Renal cortical epithelial cell (primary cell): ENCODE results near the gene ANKRD61. TPM values are rescaled to one million over a fixed set of nuclear protein-coding genes. Genes with fewer than 3 reads are reported as not detected.
"Not testable (repeated sequence)": the region's sequence is repeated elsewhere in the genome, so short reads cannot be mapped to it uniquely, and the experiment has no call there.

ENCODE experiments used
- DNase-seq: peaks from one replicate; pipeline ENCODE4 v3.0.0-alpha.2; 2011; ENCODE audit warnings: low read depth
- total RNA-seq: library from RNA; depleted of rRNA; stranded (reverse); fragments of >200 nt; gene quantifications from 2 replicates; pipeline ENCODE4 v1.2.3, GENCODE V29; 2014

Gene ANKRD61
- total RNA-seq: 0.15 TPM in 1 of 2 replicates, not detected in the other

DNA sequence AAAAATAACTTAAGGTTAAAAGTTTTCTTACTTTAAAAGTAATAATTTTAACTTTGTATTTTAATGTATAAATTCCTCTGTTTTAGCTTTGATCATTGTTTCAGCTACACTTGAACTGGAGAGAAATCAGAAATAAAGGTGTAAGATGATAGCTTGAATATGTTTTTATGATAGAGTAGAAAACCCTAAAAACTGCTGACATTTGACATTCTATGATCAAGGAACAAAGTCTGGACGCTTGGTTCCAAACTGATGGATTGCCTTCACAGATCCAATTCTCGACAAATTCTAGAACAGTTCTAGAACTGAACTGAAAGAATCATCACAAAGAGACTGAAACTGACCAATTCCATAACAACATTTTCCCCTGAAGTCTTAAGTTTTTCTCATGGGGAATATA, at the start of gene ANKRD61:
ANKRD61 (plus strand) TSS at position 389 of the 400 bp plus-strand sequence; CDS start at position 389, 0 bp downstream.
- DNase-seq: no peak

DNA sequence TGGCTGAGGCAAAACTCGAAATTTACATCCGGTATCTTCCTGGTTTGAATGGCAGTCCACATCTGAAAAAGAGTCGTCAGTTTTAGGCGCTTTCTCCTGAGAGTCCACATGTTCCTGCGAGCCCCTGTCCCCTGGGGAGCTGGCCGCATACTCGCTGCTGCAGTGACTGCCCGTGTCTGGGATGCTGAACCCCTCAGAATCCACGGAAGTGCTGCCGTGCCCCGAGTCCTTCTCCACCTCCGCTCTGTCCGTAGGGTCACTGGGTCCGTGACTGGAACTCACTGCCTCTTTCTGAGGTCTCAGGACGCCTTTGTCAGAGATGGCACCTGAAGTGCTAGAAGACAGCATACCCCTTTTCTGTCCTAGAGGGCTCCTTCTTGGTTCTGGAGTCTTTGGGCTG, 44.1 kb upstream of the ANKRD61 start:
- DNase-seq: not testable (repeated sequence)

DNA sequence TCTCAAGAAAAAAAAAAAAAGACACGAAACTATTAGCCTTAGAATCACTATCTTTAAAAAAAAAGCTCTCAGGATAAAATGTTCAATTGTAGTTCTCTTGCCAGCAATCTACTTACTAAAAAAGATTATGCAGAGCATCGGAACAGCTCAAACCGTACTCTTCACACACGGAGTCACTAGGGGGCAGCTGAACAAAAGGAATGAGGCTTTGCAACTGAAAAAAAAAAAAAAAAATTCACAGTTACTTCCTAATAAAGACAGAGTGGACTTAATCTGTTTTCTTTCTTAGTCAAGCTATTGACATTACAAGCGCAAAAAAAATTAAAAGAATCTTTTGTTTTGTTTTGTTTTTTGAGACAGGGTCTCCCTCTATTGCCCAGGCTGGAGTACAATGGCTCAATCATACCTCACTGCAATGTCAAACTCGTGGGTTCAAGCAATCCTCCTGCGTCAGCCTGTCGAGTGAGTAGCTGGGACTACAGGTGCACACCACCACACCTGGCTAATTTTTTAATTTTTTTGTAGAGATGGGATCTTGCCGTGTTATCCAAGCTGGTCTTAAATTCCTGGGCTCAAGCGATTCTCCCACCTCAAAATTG, 33.9 kb upstream of the ANKRD61 start:
- peak; percentile 53 for DNase-seq

- peak; percentile 66 for DNase-seq
Measured at GRCh38 chr7:6007386-6007785, 23.8 kb upstream of the ANKRD61 start.

- peak; percentile 9 for DNase-seq
Measured at GRCh38 chr7:6007835-6008590, 23.2 kb upstream of the ANKRD61 start.

DNA sequence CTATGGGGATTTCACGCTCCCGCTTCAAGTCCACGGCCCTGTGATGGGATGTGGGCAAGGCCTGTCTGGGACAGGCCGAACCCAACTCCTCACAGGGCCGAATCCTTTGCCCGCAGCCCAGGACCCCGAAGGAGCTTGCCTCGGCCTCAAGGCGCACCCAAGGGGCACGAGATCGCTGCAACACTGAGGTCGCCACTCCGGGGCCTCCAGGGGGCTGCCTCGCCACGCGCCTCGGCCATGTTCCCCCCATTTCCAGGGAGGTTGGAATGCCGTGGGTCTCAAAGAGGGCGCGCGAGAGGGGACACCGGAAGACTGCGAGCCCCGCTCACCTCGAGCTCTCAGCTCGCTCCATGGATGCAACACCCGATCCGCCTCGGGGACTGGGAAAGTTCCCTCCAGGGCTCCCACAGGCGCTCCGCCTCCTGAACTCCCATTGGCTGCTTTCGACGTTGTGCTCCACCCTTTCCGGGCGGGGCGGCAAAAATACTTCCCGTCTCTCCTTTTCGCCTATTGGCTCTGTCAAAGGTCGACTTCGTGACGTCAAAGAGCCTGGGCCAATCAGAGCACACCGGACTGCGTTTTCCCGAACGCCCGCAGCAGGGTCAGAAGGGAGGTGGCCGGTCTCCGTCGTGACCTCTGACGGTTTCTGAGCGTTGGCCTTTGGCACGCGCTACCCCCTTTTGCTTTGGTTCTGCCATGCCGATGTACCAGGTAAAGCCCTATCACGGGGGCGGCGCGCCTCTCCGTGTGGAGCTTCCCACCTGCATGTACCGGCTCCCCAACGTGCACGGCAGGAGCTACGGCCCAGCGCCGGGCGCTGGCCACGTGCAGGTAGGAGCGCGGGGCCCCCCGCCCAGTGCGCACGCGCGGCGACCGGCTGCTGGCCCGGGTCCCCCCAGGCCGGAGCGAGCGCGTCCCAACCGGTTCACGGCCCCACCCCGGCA, 22.2 kb upstream of the ANKRD61 start, which contains the start of the genes AIMP2 and PMS2:
AIMP2 (plus strand) TSS at position 605 of the 944 bp plus-strand sequence; CDS start at position 697, 92 bp downstream.
PMS2 (minus strand) TSS at position 382 of the 944 bp plus-strand sequence; CDS start at position 352, 30 bp downstream.
- peak; percentile 96 for DNase-seq

DNA sequence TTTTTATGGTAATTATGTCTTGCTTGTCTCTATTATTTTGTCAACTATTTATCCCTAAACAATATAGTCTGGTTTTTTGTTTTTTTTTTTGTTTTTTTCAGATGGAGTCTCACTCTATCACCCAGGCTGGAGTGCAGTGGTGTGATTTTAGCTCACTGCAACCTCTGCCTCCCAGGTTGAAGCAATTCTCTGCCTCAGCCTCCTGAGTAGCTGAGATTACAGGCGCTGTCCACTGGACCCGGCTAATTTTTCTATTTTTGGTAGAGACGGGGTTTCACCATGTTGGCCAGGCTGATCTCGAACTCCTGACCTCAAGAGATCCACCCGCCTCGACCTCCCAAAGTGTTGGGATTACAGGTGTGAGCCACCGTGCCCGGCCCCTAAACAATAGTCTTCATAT, 20.8 kb upstream of the ANKRD61 start:
- not testable (repeated sequence) for DNase-seq

DNA sequence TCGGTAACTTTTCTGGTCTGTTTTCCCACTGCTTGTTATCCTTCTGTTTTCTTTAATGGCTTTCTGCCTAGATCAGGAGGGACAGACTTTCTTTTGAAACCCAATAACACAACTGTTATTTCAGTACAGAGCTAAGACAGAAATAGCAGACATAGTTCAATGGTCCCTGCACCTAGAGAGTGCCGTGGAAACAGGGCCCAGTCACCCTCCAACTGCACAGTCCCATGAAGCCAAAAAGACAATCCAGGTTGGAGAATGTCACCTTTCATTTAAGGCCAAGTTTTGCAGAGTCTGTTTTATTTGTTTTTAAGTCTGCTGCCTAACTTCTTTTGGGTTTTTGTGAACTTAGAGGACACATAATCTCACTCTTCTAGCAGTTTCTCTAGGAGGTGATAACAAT, 19.6 kb upstream of the ANKRD61 start:
- DNase-seq: no peak

- DNase-seq: peak; percentile 46
Measured at GRCh38 chr7:6012355-6013104, 18.6 kb upstream of the ANKRD61 start.

GRCh38 chr7:6015917-6016652, 15.1 kb upstream of the ANKRD61 start:
- no peak for DNase-seq

- no peak for DNase-seq
Measured at GRCh38 chr7:6016653-6016966, 14.6 kb upstream of the ANKRD61 start.

DNA sequence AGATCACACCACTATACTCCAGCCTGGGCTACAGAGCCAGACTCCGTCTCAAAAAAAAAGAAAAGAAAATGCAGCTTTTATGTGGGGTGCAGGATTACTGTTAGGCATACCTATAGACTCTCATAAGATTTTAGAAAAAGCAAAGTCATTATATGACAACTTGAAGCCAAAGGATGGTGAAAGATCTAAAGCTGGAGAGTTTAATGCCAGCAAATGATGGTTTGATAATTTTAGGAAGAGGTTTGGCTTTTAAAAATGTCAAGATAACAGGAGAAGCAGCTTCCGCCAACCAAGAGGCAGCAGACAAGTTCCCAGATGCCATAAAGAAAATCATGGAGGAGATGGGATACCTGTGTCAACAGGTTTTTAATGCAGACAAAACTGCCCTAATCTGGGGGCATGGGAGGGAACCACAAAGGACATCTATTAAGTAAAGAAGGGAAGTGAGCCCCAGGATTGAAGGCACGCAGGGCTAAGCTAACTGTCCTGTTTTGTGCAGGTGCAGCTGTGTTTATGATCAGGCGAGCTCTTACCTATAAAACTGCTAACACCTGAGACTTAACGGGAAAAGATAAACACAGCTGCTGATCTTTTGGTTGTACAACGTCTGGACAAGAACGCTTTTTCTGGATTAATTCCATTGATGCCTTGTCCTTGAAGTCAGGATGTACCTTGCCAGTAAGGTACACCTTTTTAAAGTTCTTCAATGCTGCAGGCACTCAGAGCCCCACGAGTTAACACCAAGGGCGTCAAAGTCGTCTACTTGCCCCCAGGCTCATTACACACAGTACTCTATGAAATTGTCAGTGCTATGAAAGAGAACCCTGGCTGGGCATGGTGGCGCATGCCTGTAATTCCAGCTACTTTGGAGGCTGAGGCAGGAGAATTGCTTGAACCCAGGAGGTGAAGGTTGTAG, 10.5 kb upstream of the ANKRD61 start:
- DNase-seq: no peak

GRCh38 chr7:6022707-6023106, 8.5 kb upstream of the ANKRD61 start:
- no peak for DNase-seq

GRCh38 chr7:6023974-6024435, 7.2 kb upstream of the ANKRD61 start:
- no peak for DNase-seq

GRCh38 chr7:6026011-6026819, 5.0 kb upstream of the ANKRD61 start:
- no peak for DNase-seq

GRCh38 chr7:6026820-6027311, 4.3 kb upstream of the ANKRD61 start:
- no peak for DNase-seq

GRCh38 chr7:6027806-6028365, 3.3 kb upstream of the ANKRD61 start:
- no peak for DNase-seq

DNA sequence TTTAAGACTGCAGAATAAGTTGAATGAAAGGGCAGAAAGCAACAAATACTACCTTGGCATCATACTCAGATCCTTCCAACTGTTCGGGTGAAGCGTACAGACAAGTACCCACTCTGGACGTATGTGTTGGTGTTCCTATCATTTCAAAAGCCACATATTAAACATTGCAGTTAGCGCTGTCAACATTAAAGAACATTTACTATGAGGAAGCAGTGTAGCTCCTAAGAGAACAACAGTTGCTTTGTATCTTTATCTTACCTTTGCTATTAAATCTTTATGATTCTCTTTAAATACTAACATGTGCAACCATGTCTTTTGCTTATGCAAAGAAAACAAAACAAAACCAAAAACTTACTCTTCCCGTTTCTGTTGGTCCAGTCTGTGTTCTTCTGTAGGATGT, 2.6 kb upstream of the ANKRD61 start:
- DNase-seq: no peak
